Measurements from ENCODE around the gene WDR70.
"Not testable (repeated sequence)": the region's sequence is repeated elsewhere in the genome, so short reads cannot be mapped to it uniquely, and the experiment has no call there.

DNA sequence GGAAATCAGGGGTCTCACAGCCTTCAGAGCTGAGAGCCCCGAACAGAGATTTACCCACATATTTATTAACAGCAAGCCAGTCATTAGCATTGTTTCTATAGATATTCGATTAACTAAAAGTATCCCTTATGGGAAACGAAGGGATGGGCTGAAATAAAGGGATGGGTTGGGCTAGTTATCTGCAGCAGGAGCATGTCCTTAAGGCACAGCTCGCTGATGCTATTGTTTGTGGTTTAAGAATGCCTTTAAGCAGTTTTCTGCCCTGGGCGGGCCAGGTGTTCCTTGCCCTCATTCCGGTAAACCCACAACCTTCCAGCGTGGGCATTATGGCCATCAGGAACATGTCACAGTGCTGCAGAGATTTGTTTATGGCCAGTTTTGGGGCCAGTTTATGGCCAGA lies 74.1 kb downstream of the WDR70 start:
- TF ChIP-seq, protein P1, sequence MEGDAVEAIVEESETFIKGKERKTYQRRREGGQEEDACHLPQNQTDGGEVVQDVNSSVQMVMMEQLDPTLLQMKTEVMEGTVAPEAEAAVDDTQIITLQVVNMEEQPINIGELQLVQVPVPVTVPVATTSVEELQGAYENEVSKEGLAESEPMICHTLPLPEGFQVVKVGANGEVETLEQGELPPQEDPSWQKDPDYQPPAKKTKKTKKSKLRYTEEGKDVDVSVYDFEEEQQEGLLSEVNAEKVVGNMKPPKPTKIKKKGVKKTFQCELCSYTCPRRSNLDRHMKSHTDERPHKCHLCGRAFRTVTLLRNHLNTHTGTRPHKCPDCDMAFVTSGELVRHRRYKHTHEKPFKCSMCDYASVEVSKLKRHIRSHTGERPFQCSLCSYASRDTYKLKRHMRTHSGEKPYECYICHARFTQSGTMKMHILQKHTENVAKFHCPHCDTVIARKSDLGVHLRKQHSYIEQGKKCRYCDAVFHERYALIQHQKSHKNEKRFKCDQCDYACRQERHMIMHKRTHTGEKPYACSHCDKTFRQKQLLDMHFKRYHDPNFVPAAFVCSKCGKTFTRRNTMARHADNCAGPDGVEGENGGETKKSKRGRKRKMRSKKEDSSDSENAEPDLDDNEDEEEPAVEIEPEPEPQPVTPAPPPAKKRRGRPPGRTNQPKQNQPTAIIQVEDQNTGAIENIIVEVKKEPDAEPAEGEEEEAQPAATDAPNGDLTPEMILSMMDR (IDR thresholded peaks at IDR 0.05) = not testable (repeated sequence)
- not testable (repeated sequence) for TF ChIP-seq POLR2A, EP300 (IDR thresholded peaks at IDR 0.05)

All from ovary (tissue), 3 donors.